H1 (cell line): Measurements from ENCODE around the gene DPYSL3. TPM values are rescaled to one million over a fixed set of nuclear protein-coding genes. Genes with fewer than 3 reads are reported as not detected.

Experiments
- CTCF ChIA-PET: fragments of 300-600 bp; sonication (Branson Sonifier 250); formaldehyde crosslinking; loops from one replicate; lab custom pipeline; 2021; ENCODE audit not compliant: partially characterized antibody; lab: Charles Lee
- POLR2A ChIA-PET: fragments of 300-600 bp; sonication (Branson Sonifier 250); formaldehyde crosslinking; loops from one replicate; lab custom pipeline; 2021; ENCODE audit warnings: inconsistent platforms; ENCODE audit not compliant: partially characterized antibody; lab: Charles Lee
- DNase-seq, 2 experiments: peaks; one replicate each; pipeline versions ENCODE4 v3.0.0 to v3.0.0-alpha.2; 2010 to 2022; ENCODE audit warnings: low spot score in 2 of 2, low read depth in 1 of 2, mixed read lengths in 1 of 2
- FAIRE-seq: peaks from 2 replicates; lab custom pipeline; 2011; peaks lifted over from hg19 to GRCh38; lab: Jason Lieb, UNC
- H2AFZ ChIP-seq: 2 replicates; pipeline ENCODE4 v1.8.1; 2012; ENCODE audit warnings: low read length, inconsistent platforms
- H2AK5ac ChIP-seq: 2 replicates; pipeline ENCODE4 v1.6.1; 2013; ENCODE audit warnings: low read depth, low read length
- H2BK120ac ChIP-seq: replicated peaks from 2 replicates; pipeline ENCODE3; 2013; ENCODE audit warnings: low read depth, low read length, inconsistent platforms
- H2BK12ac ChIP-seq: 2 replicates; pipeline ENCODE4 v1.6.1; 2013; ENCODE audit warnings: low read depth, low read length
- H2BK15ac ChIP-seq: 2 replicates; pipeline ENCODE4 v1.6.1; 2013; ENCODE audit warnings: low read length
- H2BK20ac ChIP-seq: 2 replicates; pipeline ENCODE4 v1.6.1; 2013; ENCODE audit warnings: low read length
- H2BK5ac ChIP-seq: 2 replicates; pipeline ENCODE4 v1.6.1; 2013; ENCODE audit warnings: low read depth, low read length
- H3K14ac ChIP-seq: 2 replicates; pipeline ENCODE4 v1.6.1; 2013; ENCODE audit warnings: inconsistent platforms; ENCODE audit not compliant: insufficient read length
- H3K18ac ChIP-seq: 2 replicates; pipeline ENCODE4 v1.6.1; 2013; ENCODE audit warnings: low read length; ENCODE audit errors: extremely low read depth
- H3K23ac ChIP-seq: 2 replicates; pipeline ENCODE4 v1.6.1; 2013; ENCODE audit warnings: inconsistent platforms; ENCODE audit not compliant: insufficient read length
- H3K23me2 ChIP-seq: 2 replicates; pipeline ENCODE4 v1.6.1; 2013; ENCODE audit warnings: low read depth, low read length
- H3K27ac ChIP-seq: 2 replicates; pipeline ENCODE4 v1.6.1; 2011; ENCODE audit warnings: low read depth, low read length, inconsistent platforms
- H3K27me3 ChIP-seq, 4 experiments: replicated peaks in 1 of 4; 1 replicate in 1 of 4; 2 replicates in 3 of 4; pipeline versions ENCODE4 v1.6.1 to v1.8.1; 2011 to 2013; ENCODE audit warnings: low read length in 3 of 4, mild to moderate bottlenecking in 3 of 4, inconsistent platforms in 2 of 4, mixed read lengths in 2 of 4, moderate library complexity in 1 of 4; ENCODE audit not compliant: control insufficient read depth in 3 of 4, insufficient read depth in 3 of 4; ENCODE audit errors: extremely low read depth in 1 of 4
- H3K36me3 ChIP-seq, 4 experiments: 2 replicates each; pipeline versions ENCODE4 v1.6.1 to v1.8.1; 2011 to 2013; ENCODE audit warnings: mild to moderate bottlenecking in 4 of 4, low read length in 3 of 4, moderate library complexity in 2 of 4, control low read depth in 1 of 4, inconsistent platforms in 1 of 4; ENCODE audit not compliant: insufficient read depth in 4 of 4, control insufficient read depth in 2 of 4
- H3K4ac ChIP-seq: replicated peaks from 2 replicates; pipeline ENCODE3; 2013; ENCODE audit warnings: low read length, low read depth, mixed read lengths, inconsistent platforms; ENCODE audit not compliant: insufficient read length
- H3K4me1 ChIP-seq, 4 experiments: replicated peaks in 1 of 4; 1 replicate in 1 of 4; 2 replicates in 3 of 4; pipeline versions ENCODE4 v1.6.1 to v1.8.1; 2011 to 2013; ENCODE audit warnings: low read length in 3 of 4, inconsistent platforms in 2 of 4, mixed read lengths in 1 of 4; ENCODE audit not compliant: insufficient read depth in 4 of 4, control insufficient read depth in 3 of 4
- H3K4me2 ChIP-seq, 2 experiments: 2 replicates each; pipeline versions ENCODE4 v1.6.1 to v1.8.1; 2011 to 2013; ENCODE audit warnings: low read depth in 2 of 2, low read length in 2 of 2, control low read depth in 1 of 2, inconsistent platforms in 1 of 2, mild to moderate bottlenecking in 1 of 2; ENCODE audit not compliant: insufficient read depth in 1 of 2
- H3K4me3 ChIP-seq, 4 experiments: fragments of 200-600, 300-600 bp in 1 of 4; sonication (generic), shearing (Covaris generic), sonication (Bioruptor Twin) in 1 of 4; 2 replicates each; pipeline versions ENCODE4 v1.5.1 to v1.8.1; 2011 to 2016; ENCODE audit warnings: low read length in 4 of 4, low read depth in 3 of 4, control low read depth in 2 of 4, inconsistent platforms in 2 of 4, mild to moderate bottlenecking in 2 of 4, mixed read lengths in 1 of 4, moderate library complexity in 1 of 4; ENCODE audit not compliant: insufficient read depth in 2 of 4; ENCODE audit errors: extremely low read depth in 1 of 4
- H3K56ac ChIP-seq: replicated peaks from 2 replicates; pipeline ENCODE3; 2013; ENCODE audit warnings: low read depth, mild to moderate bottlenecking, mixed read lengths, low read length, inconsistent platforms; ENCODE audit not compliant: insufficient read length
- H3K79me1 ChIP-seq: 2 replicates; pipeline ENCODE4 v1.6.1; 2013; ENCODE audit warnings: low read depth, low read length, control low read depth
- H3K79me2 ChIP-seq, 2 experiments: 2 replicates each; pipeline versions ENCODE4 v1.6.1 to v1.8.1; 2012 to 2013; ENCODE audit warnings: low read length in 2 of 2, mild to moderate bottlenecking in 2 of 2, inconsistent platforms in 1 of 2; ENCODE audit not compliant: insufficient read depth in 2 of 2, control insufficient read depth in 1 of 2
- H3K9ac ChIP-seq, 4 experiments: replicated peaks in 1 of 4; 1 replicate in 1 of 4; 2 replicates in 3 of 4; pipeline versions ENCODE4 v1.6.1 to v1.8.1; 2011 to 2013; ENCODE audit warnings: low read depth in 3 of 4, low read length in 3 of 4, control low read depth in 2 of 4, mild to moderate bottlenecking in 2 of 4, moderate library complexity in 2 of 4, inconsistent platforms in 1 of 4; ENCODE audit errors: extremely low read depth in 1 of 4
- H3K9me3 ChIP-seq, 2 experiments: 2 replicates each; pipeline versions ENCODE4 v1.6.1 to v1.8.1; 2012 to 2013; ENCODE audit warnings: mild to moderate bottlenecking in 2 of 2, moderate library complexity in 2 of 2, control low read depth in 1 of 2, inconsistent platforms in 1 of 2, low read depth in 1 of 2, low read length in 1 of 2, mixed read lengths in 1 of 2; ENCODE audit not compliant: insufficient read depth in 2 of 2
- H4K20me1 ChIP-seq, 2 experiments: replicated peaks in 1 of 2; 2 replicates each; pipeline versions ENCODE3 to v1.8.1; 2011 to 2013; ENCODE audit warnings: inconsistent platforms in 2 of 2, low read length in 2 of 2, mild to moderate bottlenecking in 1 of 2; ENCODE audit not compliant: insufficient read depth in 2 of 2, control insufficient read depth in 1 of 2
- H4K5ac ChIP-seq: 2 replicates; pipeline ENCODE4 v1.6.1; 2013; ENCODE audit warnings: low read length, low read depth, mixed read lengths, inconsistent platforms; ENCODE audit not compliant: insufficient read length
- H4K8ac ChIP-seq: 2 replicates; pipeline ENCODE4 v1.8.0; 2013; ENCODE audit warnings: mild to moderate bottlenecking, moderate library complexity, low read length, inconsistent platforms; ENCODE audit not compliant: insufficient read depth; ENCODE audit errors: extremely low read depth
- H4K91ac ChIP-seq: replicated peaks from 2 replicates; pipeline ENCODE3; 2013; ENCODE audit warnings: low read length, mixed read lengths, inconsistent platforms; ENCODE audit not compliant: insufficient read length
- CBX5 ChIP-seq: fragments of 300-800, 300-1000 bp; sonication (generic); IDR thresholded peaks from 2 replicates; pipeline ENCODE4 v1.7.1; 2016; ENCODE audit warnings: antibody characterized with exemption, low read length, low read depth
- EGR1 ChIP-seq: IDR thresholded peaks from 2 replicates; pipeline ENCODE4 v1.6.1; 2011; ENCODE audit warnings: low read depth, low read length, borderline replicate concordance
- GABPA ChIP-seq: IDR thresholded peaks from 2 replicates; pipeline ENCODE4 v1.6.1; 2011; ENCODE audit warnings: mild to moderate bottlenecking, low read length, moderate library complexity, borderline replicate concordance; ENCODE audit not compliant: insufficient read depth
- KDM5A ChIP-seq: fragments of 200-600 bp; IDR thresholded peaks from 2 replicates; pipeline ENCODE4 v1.7.1; 2012; ENCODE audit warnings: mild to moderate bottlenecking, low read length, inconsistent platforms, mixed read lengths
- MAFK ChIP-seq: IDR thresholded peaks from 2 replicates; pipeline ENCODE4 v1.6.1; 2012; ENCODE audit warnings: low read depth, mild to moderate bottlenecking, improper control_type of control experiment, low read length
- SP1 ChIP-seq: IDR thresholded peaks from 2 replicates; pipeline ENCODE4 v1.6.1; 2011; ENCODE audit warnings: low read depth, low read length
- WGBS, 2 experiments: shearing (Covaris generic) in 1 of 2; methylation state at CpG; one replicate each; pipeline versions ENCODE4 v1.1.6 to v1.1.7; 2013 to 2015; ENCODE audit warnings: low lambda C conversion rate in 2 of 2, mixed read lengths in 2 of 2, inconsistent platforms in 1 of 2, low coverage in 1 of 2, missing lambda C conversion rate in 1 of 2; ENCODE audit not compliant: insufficient replicate concordance in 2 of 2, insufficient coverage in 1 of 2, insufficient read length in 1 of 2; ENCODE audit errors: extremely low coverage in 1 of 2, missing lambda C conversion rate in 1 of 2; 5-methylcytosine and 5-hydroxymethylcytosine counted together
- polyA plus RNA-seq, 7 experiments: library from polyadenylated mRNA; depleted of rRNA in 3 of 7; stranded (reverse) in 5 of 7; unstranded in 2 of 7; fragments of >200 nt in 5 of 7; fragments of 200-250 nt in 2 of 7; gene quantifications; 1 replicate in 5 of 7; 2 replicates in 1 of 7; 4 replicates in 1 of 7; pipeline versions ENCODE4 v1.2.1 to v1.2.3, GENCODE V29; 2011 to 2013; ENCODE audit warnings: missing spikeins in 2 of 7, mixed read lengths in 2 of 7
- total RNA-seq: library from RNA; stranded (reverse); fragmentation: NEBNext Ultra II Directional; extraction: Animal tissue kit (Norgen Biotek cat#: 25700); gene quantifications from 2 replicates; pipeline ENCODE4 v1.2.1, GENCODE V29; 2021

The DPYSL3 gene
- total and polyA plus RNA-seq, 2 of the 8 experiments (the other 6 are each of a cell fraction or from before 2014, with no cell fraction given), result 268 to 387 TPM

DNA sequence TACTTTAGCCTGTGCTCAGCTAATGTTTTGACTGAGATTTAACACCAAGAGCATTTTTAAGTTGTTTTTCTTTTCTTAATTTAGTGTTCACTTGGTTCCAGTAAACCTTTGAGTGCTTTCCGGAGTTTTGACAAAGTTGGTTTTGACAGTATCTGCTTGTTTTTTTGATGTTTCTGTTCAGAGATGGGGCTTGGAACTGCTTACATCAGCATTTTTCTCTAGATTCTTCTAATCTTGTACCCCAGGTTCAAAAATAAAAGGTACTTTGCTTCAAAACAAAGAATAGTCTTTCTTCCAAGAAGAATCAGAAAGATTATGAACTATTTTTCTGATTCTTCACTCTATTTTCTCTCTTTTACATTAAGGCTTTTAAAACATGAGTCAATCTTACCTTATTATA is 132.2 kb downstream of the DPYSL3 start:
- Histone ChIP-seq H2BK120ac (no peak overlapping the region), H3K79me2 (no peaks in the 10 kb centered on the region), H3K14ac (no peak overlapping the region), H4K8ac (no peak overlapping the region), H3K79me1 (no peaks in the 10 kb centered on the region), H3K4me1 (peaks cover 0 to 3% (median under 1%) of the 10 kb centered on the region in 4 experiments; a peak in 2 of 7 replicates), H3K18ac (no peak overlapping the region), H2BK12ac (no peak overlapping the region), H3K9me3 (peaks cover 5 to 9% of the 10 kb centered on the region in 2 experiments; a peak in 2 of 4 replicates), H2BK5ac (no peak overlapping the region), H2AFZ (no peak overlapping the region), H2BK15ac (no peak overlapping the region), H4K91ac (no peak overlapping the region), H3K4ac (no peak overlapping the region), H3K56ac (no peak overlapping the region), H3K27me3 (no peaks in the 10 kb centered on the region), H3K36me3 (no peaks in the 10 kb centered on the region), H3K23me2 (no peaks in the 10 kb centered on the region), H3K4me3 (no peak overlapping the region), H2BK20ac (no peak overlapping the region), H3K27ac (no peak overlapping the region), H4K20me1 (no peaks in the 10 kb centered on the region), H2AK5ac (no peak overlapping the region), H3K4me2 (no peak overlapping the region), H4K5ac (no peak overlapping the region), H3K9ac (no peak overlapping the region), H3K23ac (no peak overlapping the region)
- POLR2A ChIA-PET, result interaction anchor here (1.1 kb wide), 1 partner anchor 12 kb away, joined by 3 read pairs; no protein-coding TSS in a partner anchor
- WGBS, 2 experiments, result 91% methylated on average over 1 of the region's 1 CpG; no CpG with 5 or more reads in 1 of the 2 experiments
- no peak for FAIRE-seq
- DNase-seq, result no peak
- CTCF ChIA-PET, result interaction anchor here (0.7 to 1.3 kb wide), 4 partner anchors 9 to 74 kb away, joined by 3 to 5 read pairs (median 4); no protein-coding TSS in a partner anchor
- no peak for TF ChIP-seq EGR1
- no peak for TF ChIP-seq SP1
- peak; percentile 93 for TF ChIP-seq MAFK
- no peak for TF ChIP-seq CBX5
- TF ChIP-seq GABPA, result no peak
- no peak for TF ChIP-seq KDM5A
